ENCODE results near the gene TBC1D1.

Gene TBC1D1

GRCh38 chr4:37890801-37891259, at the start of gene TBC1D1:
Gene TBC1D1 (plus strand): TSS chr4:37891084. CDS start chr4:37902096, 11,012 bp downstream.
- peak; percentile 57 for DNase-seq

- DNase-seq: no peak
Measured at GRCh38 chr4:37844204-37844603, 46.7 kb upstream of the TBC1D1 start.

- no peak for DNase-seq
Measured at GRCh38 chr4:37845201-37845600, 45.7 kb upstream of the TBC1D1 start.

GRCh38 chr4:37847311-37847884, 43.5 kb upstream of the TBC1D1 start:
- no peak for DNase-seq

GRCh38 chr4:37852376-37852775, 38.5 kb upstream of the TBC1D1 start:
- no peak for DNase-seq

GRCh38 chr4:37858112-37858511, 32.8 kb upstream of the TBC1D1 start:
- no peak for DNase-seq

- DNase-seq: no peak
Measured at GRCh38 chr4:37858872-37859271, 32.0 kb upstream of the TBC1D1 start.

- DNase-seq: no peak
Measured at GRCh38 chr4:37860266-37860665, 30.6 kb upstream of the TBC1D1 start.

GRCh38 chr4:37862961-37863360, 27.9 kb upstream of the TBC1D1 start:
- DNase-seq: no peak

- no peak for DNase-seq
Measured at GRCh38 chr4:37864786-37865185, 26.1 kb upstream of the TBC1D1 start.

- DNase-seq: no peak
Measured at GRCh38 chr4:37865450-37865849, 25.4 kb upstream of the TBC1D1 start.

- DNase-seq: no peak
Measured at GRCh38 chr4:37867102-37867501, 23.8 kb upstream of the TBC1D1 start.

GRCh38 chr4:37868238-37868637, 22.6 kb upstream of the TBC1D1 start:
- no peak for DNase-seq

- DNase-seq: no peak
Measured at GRCh38 chr4:37872310-37872988, 18.4 kb upstream of the TBC1D1 start.

GRCh38 chr4:37873386-37873785, 17.5 kb upstream of the TBC1D1 start:
- DNase-seq: no peak

GRCh38 chr4:37876156-37876555, 14.7 kb upstream of the TBC1D1 start:
- DNase-seq: no peak

- DNase-seq: no peak
Measured at GRCh38 chr4:37879365-37879764, 11.5 kb upstream of the TBC1D1 start.

GRCh38 chr4:37881811-37882210, 9.1 kb upstream of the TBC1D1 start:
- DNase-seq: no peak

GRCh38 chr4:37882665-37883296, 8.1 kb upstream of the TBC1D1 start:
- no peak for DNase-seq

GRCh38 chr4:37884855-37885487, 5.9 kb upstream of the TBC1D1 start:
- DNase-seq: no peak

- no peak for DNase-seq
Measured at GRCh38 chr4:37885496-37885895, 5.4 kb upstream of the TBC1D1 start.

- DNase-seq: peak; percentile 37
Measured at GRCh38 chr4:37889849-37890800, 759 bp upstream of the TBC1D1 start.

Data from CD4-positive, alpha-beta T cell treated with Interleukin-12 subunit alpha and Interleukin-12 subunit beta, for 1 hour (primary cell).